CD14-positive monocyte (primary cell): ENCODE data around the gene MARCHF9. TPM values are rescaled to one million over a fixed set of nuclear protein-coding genes. Genes with fewer than 3 reads are reported as not detected.

ENCODE experiments used
- DNase-seq, 3 donors: peaks; one replicate each; pipeline ENCODE4 v3.0.0-alpha.2; 2011 to 2022
- H2AFZ ChIP-seq: 2 replicates; pipeline ENCODE4 v1.6.0; 2012; ENCODE audit warnings: mild to moderate bottlenecking, low read depth, low read length, inconsistent platforms; ENCODE audit not compliant: insufficient read depth, poor library complexity, severe bottlenecking
- H3K27ac ChIP-seq, 2 donors: 1 replicate in 1 of 2; 2 replicates in 1 of 2; pipeline ENCODE4 v1.5.1; 2012 to 2013; ENCODE audit warnings: low read length in 2 of 2, control low read depth in 1 of 2, inconsistent platforms in 1 of 2, low read depth in 1 of 2, mild to moderate bottlenecking in 1 of 2
- H3K27me3 ChIP-seq, 2 donors: one replicate each; pipeline versions ENCODE4 v1.6.0 to v1.6.1; 2011 to 2013; ENCODE audit warnings: low read length in 2 of 2; ENCODE audit not compliant: control insufficient read depth in 2 of 2, insufficient read depth in 2 of 2
- H3K36me3 ChIP-seq, 2 donors: replicated peaks in 1 of 2; 1 replicate in 1 of 2; 2 replicates in 1 of 2; pipeline versions ENCODE4 v1.5.1 to v1.6.1; 2012 to 2013; ENCODE audit warnings: low read length in 2 of 2, control low read depth in 1 of 2, inconsistent platforms in 1 of 2, mild to moderate bottlenecking in 1 of 2; ENCODE audit not compliant: insufficient read depth in 2 of 2, control insufficient read depth in 1 of 2
- H3K4me1 ChIP-seq, 2 donors: 1 replicate in 1 of 2; 2 replicates in 1 of 2; pipeline versions ENCODE4 v1.5.1 to v1.6.1; 2012 to 2013; ENCODE audit warnings: low read length in 2 of 2, control low read depth in 1 of 2, inconsistent platforms in 1 of 2, mild to moderate bottlenecking in 1 of 2, moderate library complexity in 1 of 2; ENCODE audit not compliant: insufficient read depth in 2 of 2, control insufficient read depth in 1 of 2
- H3K4me2 ChIP-seq: replicated peaks from 2 replicates; pipeline ENCODE3; 2012; ENCODE audit warnings: low read length, moderate library complexity, mild to moderate bottlenecking; ENCODE audit not compliant: poor library complexity, severe bottlenecking; ENCODE audit errors: extremely low read depth
- H3K4me3 ChIP-seq, 3 experiments: fragments of 200-600 bp in 1 of 3; sonication (generic) in 1 of 3; replicated peaks in 1 of 3; 1 replicate in 2 of 3; 2 replicates in 1 of 3; pipeline ENCODE4 v1.5.1; 2011 to 2013; ENCODE audit warnings: low read length in 3 of 3, mild to moderate bottlenecking in 3 of 3, control low read depth in 2 of 3, low read depth in 2 of 3, inconsistent platforms in 1 of 3, moderate library complexity in 1 of 3
- H3K79me2 ChIP-seq: 2 replicates; pipeline ENCODE4 v1.6.0; 2012; ENCODE audit warnings: mild to moderate bottlenecking, control low read depth, inconsistent platforms, low read length, moderate library complexity; ENCODE audit not compliant: insufficient read depth
- H3K9ac ChIP-seq: 2 replicates; pipeline ENCODE4 v1.6.0; 2017; ENCODE audit warnings: low read length, mild to moderate bottlenecking; ENCODE audit not compliant: insufficient read depth, poor library complexity, severe bottlenecking
- H3K9me3 ChIP-seq, 2 donors: replicated peaks in 1 of 2; 1 replicate in 1 of 2; 2 replicates in 1 of 2; pipeline versions ENCODE4 v1.5.1 to v1.6.1; 2012 to 2013; ENCODE audit warnings: low read length in 2 of 2, control low read depth in 1 of 2; ENCODE audit not compliant: control insufficient read depth in 1 of 2, insufficient read depth in 1 of 2
- H4K20me1 ChIP-seq: 2 replicates; pipeline ENCODE4 v1.6.0; 2012; ENCODE audit warnings: mild to moderate bottlenecking, low read length, control low read depth, moderate library complexity; ENCODE audit not compliant: insufficient read depth
- H3K27ac Mint-ChIP-seq, 7 donors: one replicate each; pipeline ENCODE4 v1.8.0; 2020; ENCODE audit warnings: mild to moderate bottlenecking in 7 of 7, mixed read lengths in 7 of 7, moderate library complexity in 6 of 7, inconsistent platforms in 2 of 7
- H3K27me3 Mint-ChIP-seq, 3 donors: one replicate each; pipeline ENCODE4 v1.8.0; 2021 to 2022; ENCODE audit warnings: low read depth in 3 of 3, mild to moderate bottlenecking in 3 of 3, mixed read lengths in 3 of 3, moderate library complexity in 3 of 3, inconsistent platforms in 1 of 3
- H3K36me3 Mint-ChIP-seq, 2 donors: one replicate each; pipeline ENCODE4 v1.8.0; 2020; ENCODE audit warnings: mixed read lengths in 2 of 2, inconsistent platforms in 1 of 2, mild to moderate bottlenecking in 1 of 2
- H3K4me1 Mint-ChIP-seq: one replicate; pipeline ENCODE4 v1.8.0; 2020; ENCODE audit warnings: mild to moderate bottlenecking, mixed read lengths
- H3K4me3 Mint-ChIP-seq, 2 donors: one replicate each; pipeline ENCODE4 v1.8.0; 2020; ENCODE audit warnings: mild to moderate bottlenecking in 2 of 2, mixed read lengths in 2 of 2, moderate library complexity in 1 of 2
- H3K9me3 Mint-ChIP-seq, 7 donors: one replicate each; pipeline ENCODE4 v1.8.0; 2020 to 2022; ENCODE audit warnings: mixed read lengths in 7 of 7, mild to moderate bottlenecking in 6 of 7, moderate library complexity in 6 of 7, inconsistent platforms in 2 of 7
- CTCF ChIP-seq: fragments of 200-600 bp; IDR thresholded peaks from one replicate; pipeline ENCODE4 v1.8.0; 2022; ENCODE audit warnings: antibody characterized with exemption, mild to moderate bottlenecking
- WGBS: methylation state at CpG from one replicate; pipeline ENCODE4 v1.1.5; 2013; ENCODE audit warnings: missing lambda C conversion rate; ENCODE audit not compliant: insufficient coverage; 5-methylcytosine and 5-hydroxymethylcytosine counted together
- intact Hi-C, 2 donors: fragments of 100-400 bp; cut with micrococcal nuclease; formaldehyde crosslinking; loops; one replicate each; pipeline versions ENCODE4 v1.15.0 to v1.15.1; 2023
- polyA plus RNA-seq, 3 donors: library from polyadenylated mRNA; depleted of rRNA in 1 of 3; unstranded in 2 of 3; stranded (reverse) in 1 of 3; fragments of 300-500 nt in 2 of 3; fragments of >200 nt in 1 of 3; fragmentation: Illumina TruSeq in 2 of 3; gene quantifications; 1 replicate in 2 of 3; 2 replicates in 1 of 3; pipeline ENCODE4 v1.2.3, GENCODE V29; 2012 to 2021

Gene MARCHF9
- polyA plus RNA-seq, 3 donors, result 0.14 to 9.5 (median 0.23) TPM

GRCh38 chr12:57764662-57765002 is 9.7 kb downstream of the MARCHF9 start:
- Mint-ChIP-seq H3K4me1 (peaks cover 31% of the 10 kb centered on the region), H3K36me3 (peaks cover 16 to 19% of the 10 kb centered on the region in 2 donors), H3K4me3 (peak overlapping the region; percentile 67 to 95), H3K27ac (no peak overlapping the region), H3K9me3 (peaks cover 0 to 18% (median 5%) of the 10 kb centered on the region in 7 donors), H3K27me3 (peaks cover 51 to 55% (median 54%) of the 10 kb centered on the region in 3 donors)
- Histone ChIP-seq H3K4me1 (peaks cover 28 to 29% of the 10 kb centered on the region in 2 donors), H3K27me3 (peaks cover 37 to 56% of the 10 kb centered on the region in 2 donors), H3K9me3 (peaks cover 0 to 13% of the 10 kb centered on the region in 2 donors), H3K4me3 (peak overlapping the region in 2 of 3 experiments; percentile 41 to 73), H4K20me1 (no peaks in the 10 kb centered on the region), H3K79me2 (no peaks in the 10 kb centered on the region), H3K27ac (no peak overlapping the region), H3K4me2 (peak overlapping the region; percentile 81), H2AFZ (peak overlapping the region; percentile 80), H3K9ac (peak overlapping the region; percentile 45), H3K36me3 (peaks cover 0 to 4% of the 10 kb centered on the region in 2 donors)
- 19% methylated on average over 17 of the region's 17 CpGs for WGBS
- intact Hi-C loops, result no loop called here
- no peak for TF ChIP-seq CTCF
- DNase-seq, result no peak

- peak overlapping the region; percentile 45 for H3K9ac ChIP-seq
- H3K27ac ChIP-seq, result no peak overlapping the region
- H3K36me3 ChIP-seq, result peaks cover 0 to 6% of the 10 kb centered on the region in 2 donors
- Mint-ChIP-seq H3K36me3 (peaks cover 19 to 23% of the 10 kb centered on the region in 2 donors), H3K9me3 (peaks cover 0 to 18% (median 5%) of the 10 kb centered on the region in 7 donors), H3K27me3 (peaks cover 51 to 55% (median 54%) of the 10 kb centered on the region in 3 donors), H3K27ac (peak overlapping the region in 1 of 7 donors; percentile 61), H3K4me3 (peak overlapping the region; percentile 67 to 95), H3K4me1 (peaks cover 31% of the 10 kb centered on the region)
- H2AFZ ChIP-seq, result peak overlapping the region; percentile 80
- peaks cover 28 to 29% of the 10 kb centered on the region in 2 donors for H3K4me1 ChIP-seq
- H4K20me1 ChIP-seq, result no peaks in the 10 kb centered on the region
- peak overlapping the region; percentile 12 to 73 (median 41) for H3K4me3 ChIP-seq
- H3K27me3 ChIP-seq, result peaks cover 37 to 56% of the 10 kb centered on the region in 2 donors
- peak in 2 of 3 donors; percentile 41 to 73 for DNase-seq
- H3K9me3 ChIP-seq, result peaks cover 0 to 13% of the 10 kb centered on the region in 2 donors
- WGBS, result under 1% methylated on average over 59 of the region's 60 CpGs
- H3K4me2 ChIP-seq, result peak overlapping the region; percentile 81
- intact Hi-C loops, result no loop called here
- peak; percentile 38 for TF ChIP-seq CTCF
- H3K79me2 ChIP-seq, result no peaks in the 10 kb centered on the region
These were observed 10.2 kb downstream of the MARCHF9 start for GRCh38 chr12:57765003-57765697.
